Urothelium cell line (cell line): ENCODE results near the gene CYP27B1.
A peak's percentile ranks its signal among the peaks of the same experiment; 100 is the strongest.

Source experiments
- DNase-seq: peaks from one replicate; pipeline ENCODE4 v3.0.0; 2011; ENCODE audit warnings: low spot score, mixed read lengths
- FAIRE-seq: peaks from 2 replicates; lab custom pipeline; 2011; peaks lifted over from hg19 to GRCh38; lab: Jason Lieb, UNC

The CYP27B1 gene

GRCh38 chr12:57766464-57767304 is at the start of gene CYP27B1:
Gene CYP27B1, minus strand, starts transcription at chr12:57767078. Its CDS starts 37 bp downstream, at chr12:57767041.
- no peak for FAIRE-seq
- no peak for DNase-seq

GRCh38 chr12:57816001-57816854 is 49.4 kb upstream of the CYP27B1 start:
- FAIRE-seq, result no peak
- DNase-seq, result no peak

- DNase-seq, result no peak
- no peak for FAIRE-seq
Observed at GRCh38 chr12:57815177-57816000, 48.5 kb upstream of the CYP27B1 start.

GRCh38 chr12:57813971-57814772 is 47.3 kb upstream of the CYP27B1 start:
- no peak for DNase-seq
- no peak for FAIRE-seq

- DNase-seq, result no peak
- FAIRE-seq, result no peak
Observed at GRCh38 chr12:57813111-57813970, 46.5 kb upstream of the CYP27B1 start.

GRCh38 chr12:57811028-57811755 is 44.3 kb upstream of the CYP27B1 start:
- DNase-seq (no peak), FAIRE-seq (no peak)

- no peak for FAIRE-seq
Observed at GRCh38 chr12:57810450-57810849, 43.6 kb upstream of the CYP27B1 start.

GRCh38 chr12:57809425-57809824 is 42.5 kb upstream of the CYP27B1 start:
- FAIRE-seq (no peak), DNase-seq (no peak)

More at GRCh38 chr12:57810450-57810849, 43.6 kb upstream of the CYP27B1 start:
- peak; percentile 73 for DNase-seq

- FAIRE-seq (no peak), DNase-seq (no peak)
Observed at GRCh38 chr12:57808351-57808750, 41.5 kb upstream of the CYP27B1 start.

GRCh38 chr12:57807285-57807684 is 40.4 kb upstream of the CYP27B1 start:
- DNase-seq (no peak), FAIRE-seq (no peak)

GRCh38 chr12:57806677-57807076 is 39.8 kb upstream of the CYP27B1 start:
- FAIRE-seq, result no peak

GRCh38 chr12:57803319-57803893 is 36.5 kb upstream of the CYP27B1 start:
- FAIRE-seq (no peak), DNase-seq (peak; percentile 67)

More at GRCh38 chr12:57806677-57807076, 39.8 kb upstream of the CYP27B1 start:
- no peak for DNase-seq

- DNase-seq (no peak), FAIRE-seq (no peak)
Observed at GRCh38 chr12:57802607-57803006, 35.7 kb upstream of the CYP27B1 start.

- DNase-seq, result no peak
- FAIRE-seq, result no peak
Observed at GRCh38 chr12:57800965-57801364, 34.1 kb upstream of the CYP27B1 start.

- FAIRE-seq (no peak), DNase-seq (no peak)
Observed at GRCh38 chr12:57797933-57798332, 31.1 kb upstream of the CYP27B1 start.

- FAIRE-seq (no peak), DNase-seq (no peak)
Observed at GRCh38 chr12:57796996-57797395, 30.1 kb upstream of the CYP27B1 start.

GRCh38 chr12:57795354-57795753 is 28.5 kb upstream of the CYP27B1 start:
- FAIRE-seq, result no peak
- no peak for DNase-seq

- no peak for DNase-seq
Observed at GRCh38 chr12:57793920-57794319, 27.0 kb upstream of the CYP27B1 start.

More at GRCh38 chr12:57793920-57794319, 27.0 kb upstream of the CYP27B1 start:
- no peak for FAIRE-seq
